ENCODE data around the gene UBE2E3.
"Not testable (repeated sequence)": the region's sequence is repeated elsewhere in the genome, so short reads cannot be mapped to it uniquely, and the experiment has no call there.

The UBE2E3 gene

GRCh38 chr2:180980106-180980942 lies at the start of gene UBE2E3:
Gene UBE2E3, plus strand, starts transcription at chr2:180980605. Its CDS starts 1,438 bp downstream, at chr2:180982043.
- in situ Hi-C loops (cut with MboI; ENCODE audit: low sequenced_read_pairs) = no loop called here

GRCh38 chr2:180931841-180932240 lies 48.6 kb upstream of the UBE2E3 start:
- in situ Hi-C loops (cut with MboI; ENCODE audit: low sequenced_read_pairs) = no loop called here

- in situ Hi-C loops (cut with MboI; ENCODE audit: low sequenced_read_pairs) = no loop called here
Measured at GRCh38 chr2:180933332-180933731, 47.1 kb upstream of the UBE2E3 start.

DNA sequence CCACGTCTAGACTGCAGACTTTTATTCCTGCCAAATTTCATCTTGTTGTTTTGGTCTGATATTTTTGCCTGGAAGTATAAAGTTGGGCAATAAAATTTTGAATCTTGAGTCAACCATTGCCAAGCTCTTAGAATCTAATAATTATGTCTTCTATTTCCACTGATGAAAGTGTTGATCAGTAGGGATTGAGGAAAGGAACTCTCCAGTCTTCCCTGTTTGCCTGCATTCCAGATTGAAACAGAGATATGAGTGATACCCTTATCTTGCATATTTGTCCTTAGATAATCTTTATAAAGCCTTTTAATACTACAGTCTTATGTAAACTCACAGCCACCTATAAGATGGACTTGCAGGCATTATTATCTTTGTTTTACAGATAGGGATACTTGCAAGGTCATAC lies 45.5 kb upstream of the UBE2E3 start:
- in situ Hi-C loops (cut with MboI; ENCODE audit: low sequenced_read_pairs) = no loop called here

DNA sequence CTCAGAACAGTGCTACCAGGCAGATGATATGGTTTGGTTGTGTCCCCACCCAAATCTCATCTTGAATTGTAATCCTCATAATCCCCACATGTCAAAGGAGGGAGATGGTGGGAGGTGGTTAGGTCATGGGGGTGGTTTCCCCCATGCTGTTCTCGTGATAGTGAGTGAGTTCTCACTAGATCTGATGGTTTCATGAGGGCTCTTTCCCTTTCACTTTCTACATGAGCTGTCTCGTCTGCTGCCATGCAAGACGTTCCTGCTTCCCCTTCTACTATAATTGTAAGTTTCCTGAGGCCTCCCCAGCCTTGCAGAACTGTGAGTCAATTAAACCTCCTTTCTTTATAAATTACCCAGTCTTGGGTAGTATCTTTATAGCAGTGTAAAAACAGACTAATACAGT lies 42.9 kb upstream of the UBE2E3 start:
- in situ Hi-C loops (cut with MboI; ENCODE audit: low sequenced_read_pairs) = not testable (repeated sequence)

DNA sequence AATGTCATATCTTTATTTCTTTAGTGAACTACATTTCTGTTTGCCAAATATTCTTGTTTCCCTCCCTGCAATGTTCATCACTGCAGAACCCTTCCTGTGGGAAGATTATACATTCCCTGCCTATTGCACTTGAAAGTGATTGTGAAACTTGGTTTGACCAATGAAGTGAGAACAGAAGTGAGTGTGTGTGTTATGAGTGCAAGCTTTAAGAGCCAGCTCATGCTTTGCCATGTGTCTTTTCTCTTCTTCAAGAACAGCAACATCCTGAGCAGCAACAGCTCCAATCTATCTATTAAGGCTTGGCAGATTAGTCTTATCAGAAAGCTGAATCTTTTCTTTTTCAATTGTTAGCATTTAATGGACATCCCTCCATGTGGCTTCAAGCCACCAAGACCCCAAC lies 42.0 kb upstream of the UBE2E3 start:
- in situ Hi-C loops (cut with MboI; ENCODE audit: low sequenced_read_pairs) = no loop called here

- in situ Hi-C loops (cut with MboI; ENCODE audit: low sequenced_read_pairs) = no loop called here
Measured at GRCh38 chr2:180943275-180943674, 37.1 kb upstream of the UBE2E3 start.

- in situ Hi-C loops (cut with MboI; ENCODE audit: low sequenced_read_pairs) = no loop called here
Measured at GRCh38 chr2:180944372-180944771, 36.0 kb upstream of the UBE2E3 start.

DNA sequence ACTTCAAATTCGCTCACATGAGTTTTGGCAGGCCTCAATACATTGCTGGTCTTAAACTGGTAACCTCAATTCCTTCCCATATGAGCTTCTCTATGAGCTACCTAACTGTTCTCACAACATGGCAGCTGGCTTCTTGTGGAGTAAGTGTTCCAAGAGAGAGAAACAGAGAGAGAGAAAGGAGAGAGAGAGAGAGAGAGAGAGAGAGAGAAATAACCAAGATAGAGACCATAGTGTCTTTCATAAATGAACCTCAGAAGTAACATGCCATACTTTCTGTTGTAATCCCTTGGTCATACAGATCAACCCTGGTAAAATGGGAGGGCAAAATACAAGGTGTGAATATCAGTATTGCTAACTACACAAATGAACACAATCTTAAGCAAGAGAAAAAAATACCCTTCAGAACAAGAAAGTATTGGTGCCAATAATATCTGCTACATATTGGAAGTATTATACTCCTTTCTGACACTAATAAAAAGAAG lies 33.2 kb upstream of the UBE2E3 start:
- in situ Hi-C loops (cut with MboI; ENCODE audit: low sequenced_read_pairs) = no loop called here

- in situ Hi-C loops (cut with MboI; ENCODE audit: low sequenced_read_pairs) = no loop called here
Measured at GRCh38 chr2:180949896-180950295, 30.5 kb upstream of the UBE2E3 start.

DNA sequence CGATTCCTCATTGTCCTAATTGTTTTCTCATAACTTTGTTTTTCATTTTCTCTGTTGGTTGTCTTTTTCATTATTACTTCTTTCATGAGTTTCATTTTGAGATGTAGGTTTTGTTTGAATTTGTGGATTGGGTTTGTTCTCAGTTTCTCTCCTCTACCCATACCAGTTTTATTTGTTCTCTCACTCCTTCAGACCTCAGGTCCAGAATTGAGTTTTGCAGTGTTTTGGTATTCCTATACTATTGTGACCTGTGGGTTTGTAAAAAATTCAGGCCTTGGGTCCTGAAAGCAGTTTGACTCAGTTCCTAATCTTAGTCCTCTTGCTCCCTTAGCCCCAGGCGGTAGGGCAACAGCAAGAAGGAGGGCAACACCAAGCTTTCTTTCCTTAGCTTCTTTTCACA lies 28.3 kb upstream of the UBE2E3 start:
- in situ Hi-C loops (cut with MboI; ENCODE audit: low sequenced_read_pairs) = no loop called here

DNA sequence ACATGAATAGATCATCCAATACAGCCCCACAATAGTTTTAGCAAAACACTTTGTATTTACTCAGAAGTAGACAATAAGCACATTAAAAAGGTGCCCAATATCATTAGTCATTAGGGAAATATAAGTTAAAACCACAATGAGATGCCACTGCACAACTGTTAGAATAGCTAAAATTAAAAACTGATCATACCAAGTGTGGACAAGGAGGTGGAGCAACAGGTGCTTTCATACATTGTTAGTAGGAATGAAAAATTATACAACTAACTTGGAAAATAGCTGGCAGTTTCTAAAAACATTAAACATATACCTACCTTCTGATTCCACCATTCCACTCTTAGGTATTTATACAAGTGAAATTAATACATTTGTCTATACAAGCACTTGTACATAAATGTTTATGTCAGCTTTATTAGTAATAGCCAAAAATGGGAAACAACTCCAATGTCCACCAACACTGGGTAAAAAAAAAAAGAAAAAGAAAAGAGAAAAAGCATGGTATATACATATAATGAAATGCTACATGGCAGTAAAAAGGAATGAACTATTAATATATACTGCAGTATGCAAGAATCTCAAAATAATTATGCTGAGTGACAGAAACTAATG lies 27.6 kb upstream of the UBE2E3 start:
- in situ Hi-C loops (cut with MboI; ENCODE audit: low sequenced_read_pairs) = no loop called here

- in situ Hi-C loops (cut with MboI; ENCODE audit: low sequenced_read_pairs) = no loop called here
Measured at GRCh38 chr2:180953550-180953949, 26.9 kb upstream of the UBE2E3 start.

- in situ Hi-C loops (cut with MboI; ENCODE audit: low sequenced_read_pairs) = no loop called here
Measured at GRCh38 chr2:180955101-180955500, 25.3 kb upstream of the UBE2E3 start.

- in situ Hi-C loops (cut with MboI; ENCODE audit: low sequenced_read_pairs) = no loop called here
Measured at GRCh38 chr2:180959787-180960186, 20.6 kb upstream of the UBE2E3 start.

GRCh38 chr2:180960982-180961381 lies 19.4 kb upstream of the UBE2E3 start:
- in situ Hi-C loops (cut with MboI; ENCODE audit: low sequenced_read_pairs) = no loop called here

DNA sequence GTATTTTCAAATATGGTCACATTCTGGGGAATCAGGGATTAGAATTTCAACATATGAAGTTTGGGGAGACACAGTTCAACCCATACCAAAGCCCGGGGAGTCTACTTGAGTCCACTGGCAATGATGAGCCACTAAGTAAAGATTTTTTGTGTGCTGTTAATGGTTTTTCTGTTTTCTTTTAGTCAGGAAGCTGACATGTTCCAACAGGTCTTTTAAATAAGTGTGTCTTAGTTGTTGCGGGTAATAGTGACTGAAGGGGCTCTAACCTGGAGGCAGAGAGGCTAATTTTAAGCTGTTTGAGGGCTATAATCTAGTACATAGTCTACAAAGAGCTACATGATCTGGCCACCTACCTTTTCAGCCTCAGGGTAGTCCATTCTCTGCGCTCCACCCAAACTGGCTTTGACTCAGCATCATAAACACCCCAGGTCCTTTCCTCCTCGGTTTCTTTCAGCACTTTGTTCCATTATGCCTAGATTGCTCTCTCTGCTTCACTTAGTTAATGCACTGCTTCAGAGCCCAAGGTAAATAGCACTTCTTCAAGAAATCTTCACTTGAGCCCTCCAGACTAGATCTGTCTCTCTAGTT lies 17.6 kb upstream of the UBE2E3 start:
- in situ Hi-C loops (cut with MboI; ENCODE audit: low sequenced_read_pairs) = no loop called here

GRCh38 chr2:180966378-180966777 lies 14.0 kb upstream of the UBE2E3 start:
- in situ Hi-C loops (cut with MboI; ENCODE audit: low sequenced_read_pairs) = no loop called here

- in situ Hi-C loops (cut with MboI; ENCODE audit: low sequenced_read_pairs) = no loop called here
Measured at GRCh38 chr2:180969124-180969523, 11.3 kb upstream of the UBE2E3 start.

DNA sequence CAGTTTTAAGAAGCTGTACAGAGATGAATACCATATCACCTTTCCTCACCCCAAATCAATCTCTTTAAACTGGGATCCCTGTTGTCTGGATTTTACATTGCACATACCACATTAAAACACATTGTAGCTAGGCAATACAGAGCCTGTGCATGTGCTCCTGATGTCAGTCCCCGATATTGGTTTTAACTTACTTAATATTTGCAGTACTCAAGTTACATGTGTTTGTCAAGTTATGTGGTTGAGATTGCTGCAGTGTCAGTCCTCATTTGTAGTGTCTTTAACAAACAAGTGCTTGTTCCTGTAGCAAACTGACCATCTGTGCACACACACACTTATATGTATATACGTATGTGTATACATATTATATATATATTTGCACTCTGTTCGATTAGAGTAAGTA lies 10.4 kb upstream of the UBE2E3 start:
- in situ Hi-C loops (cut with MboI; ENCODE audit: low sequenced_read_pairs) = no loop called here

GRCh38 chr2:180971811-180972210 lies 8.6 kb upstream of the UBE2E3 start:
- in situ Hi-C loops (cut with MboI; ENCODE audit: low sequenced_read_pairs) = no loop called here

GRCh38 chr2:180975585-180975984 lies 4.8 kb upstream of the UBE2E3 start:
- in situ Hi-C loops (cut with MboI; ENCODE audit: low sequenced_read_pairs) = no loop called here

All from HL-60/S4 treated with retinoic acid at 250 ng/mL for 4 days and 3 days (cell line).